Thyroid gland (tissue), 4 donors: Measurements from ENCODE around the gene SCLY. TPM values are rescaled to one million over a fixed set of nuclear protein-coding genes. Genes with fewer than 3 reads are reported as not detected.

Experiments
- DNase-seq, 2 donors: peaks; one replicate each; pipeline ENCODE4 v3.0.0-alpha.2; 2019
- H3K27ac ChIP-seq, 3 donors: fragments of 200-600 bp; sonication (generic); 1 replicate in 2 of 3; 2 replicates in 1 of 3; pipeline ENCODE4 v1.5.1; 2016 to 2019; ENCODE audit warnings: mild to moderate bottlenecking in 1 of 3, moderate library complexity in 1 of 3
- H3K27me3 ChIP-seq: fragments of 200-600 bp; sonication (generic); one replicate; pipeline ENCODE4 v1.5.1; 2019
- H3K36me3 ChIP-seq, 2 donors: fragments of 200-600 bp; sonication (generic); one replicate each; pipeline ENCODE4 v1.5.1; 2016 to 2019
- H3K4me1 ChIP-seq, 2 donors: fragments of 200-600 bp; sonication (generic); one replicate each; pipeline ENCODE4 v1.5.1; 2017 to 2019
- H3K4me3 ChIP-seq, 3 donors: fragments of 200-600 bp; sonication (generic); replicated peaks in 1 of 3; 1 replicate in 2 of 3; 2 replicates in 1 of 3; pipeline ENCODE4 v1.5.1; 2016; ENCODE audit warnings: mild to moderate bottlenecking in 1 of 3
- H3K9me3 ChIP-seq: fragments of 200-600 bp; sonication (generic); one replicate; pipeline ENCODE4 v1.5.1; 2017
- POLR2A ChIP-seq, 2 donors: fragments of 450-650 bp; IDR thresholded peaks; one replicate each; pipeline ENCODE4 v1.6.1; 2017; ENCODE audit warnings: antibody characterized with exemption in 2 of 2, mild to moderate bottlenecking in 2 of 2, moderate library complexity in 1 of 2
- WGBS, 2 donors: methylation state at CpG; one replicate each; pipeline ENCODE4 v1.1.5; 2017; 5-methylcytosine and 5-hydroxymethylcytosine counted together
- intact Hi-C: fragments of 100-400 bp; cut with DNase I; formaldehyde crosslinking; loops from one replicate; pipeline ENCODE4 v1.15.1; 2023
- total RNA-seq, 4 donors: library from RNA; depleted of rRNA; stranded (reverse); fragments of >200 nt; gene quantifications; one replicate each; pipeline ENCODE4 v1.2.3, GENCODE V29; 2016
- TF ChIP-seq, protein P1 (sequence below), 6 experiments: fragments of 200-600 bp in 3 of 6; fragments of 450-650 bp in 3 of 6; sonication (generic) in 3 of 6; IDR thresholded peaks; one replicate each; pipeline ENCODE4 v1.5.1; 2016 to 2019; ENCODE audit warnings: antibody characterized with exemption in 6 of 6, mild to moderate bottlenecking in 2 of 6, inconsistent platforms in 1 of 6, moderate library complexity in 1 of 6

Gene SCLY
- total RNA-seq, 4 donors from 2014 or later: 21.8 to 48.2 (median 31.0) TPM

DNA sequence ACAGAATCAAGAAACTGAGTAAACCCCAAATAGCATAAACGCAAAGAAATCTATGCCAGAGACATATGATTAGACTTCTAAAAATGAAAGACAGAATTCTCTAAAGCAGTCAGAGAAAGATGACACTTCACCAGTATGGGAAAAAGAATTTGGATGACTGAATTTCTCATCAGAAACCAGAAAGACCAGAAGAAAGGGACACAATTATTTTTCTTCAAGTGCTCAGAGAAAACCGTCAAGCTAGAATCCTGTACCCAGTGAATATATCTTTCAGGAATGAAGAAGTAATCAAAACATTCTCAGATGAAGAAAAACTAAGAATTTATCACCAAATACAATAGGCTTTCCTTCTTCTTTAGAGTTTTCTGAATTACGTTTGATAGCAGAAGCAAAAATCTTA lies 25.1 kb downstream of the SCLY start:
- Histone ChIP-seq H3K4me3 (no peak overlapping the region), H3K27me3 (no peaks in the 10 kb centered on the region), H3K36me3 (peaks cover 9 to 18% of the 10 kb centered on the region in 2 donors), H3K27ac (no peak overlapping the region), H3K4me1 (no peaks in the 10 kb centered on the region), H3K9me3 (no peaks in the 10 kb centered on the region)
- WGBS, 2 donors: 96 to 98% methylated on average over 3 of the region's 3 CpGs
- no peak for DNase-seq
- TF ChIP-seq, protein P1, sequence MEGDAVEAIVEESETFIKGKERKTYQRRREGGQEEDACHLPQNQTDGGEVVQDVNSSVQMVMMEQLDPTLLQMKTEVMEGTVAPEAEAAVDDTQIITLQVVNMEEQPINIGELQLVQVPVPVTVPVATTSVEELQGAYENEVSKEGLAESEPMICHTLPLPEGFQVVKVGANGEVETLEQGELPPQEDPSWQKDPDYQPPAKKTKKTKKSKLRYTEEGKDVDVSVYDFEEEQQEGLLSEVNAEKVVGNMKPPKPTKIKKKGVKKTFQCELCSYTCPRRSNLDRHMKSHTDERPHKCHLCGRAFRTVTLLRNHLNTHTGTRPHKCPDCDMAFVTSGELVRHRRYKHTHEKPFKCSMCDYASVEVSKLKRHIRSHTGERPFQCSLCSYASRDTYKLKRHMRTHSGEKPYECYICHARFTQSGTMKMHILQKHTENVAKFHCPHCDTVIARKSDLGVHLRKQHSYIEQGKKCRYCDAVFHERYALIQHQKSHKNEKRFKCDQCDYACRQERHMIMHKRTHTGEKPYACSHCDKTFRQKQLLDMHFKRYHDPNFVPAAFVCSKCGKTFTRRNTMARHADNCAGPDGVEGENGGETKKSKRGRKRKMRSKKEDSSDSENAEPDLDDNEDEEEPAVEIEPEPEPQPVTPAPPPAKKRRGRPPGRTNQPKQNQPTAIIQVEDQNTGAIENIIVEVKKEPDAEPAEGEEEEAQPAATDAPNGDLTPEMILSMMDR (IDR thresholded peaks at IDR 0.05): no peak
- TF ChIP-seq POLR2A (IDR thresholded peaks at IDR 0.05): no peak
- intact Hi-C loops: no loop called here

- H3K36me3 ChIP-seq: peaks cover 9 to 14% of the 10 kb centered on the region in 2 donors
- intact Hi-C loops: no loop called here
- no peaks in the 10 kb centered on the region for H3K9me3 ChIP-seq
- no peak overlapping the region for H3K27ac ChIP-seq
- no peak overlapping the region for H3K4me3 ChIP-seq
- WGBS, 2 donors: 92 to 93% methylated on average over 2 of the region's 2 CpGs
- H3K27me3 ChIP-seq: no peaks in the 10 kb centered on the region
- TF ChIP-seq POLR2A (IDR thresholded peaks at IDR 0.05): no peak
- TF ChIP-seq, protein P1 (IDR thresholded peaks at IDR 0.05): no peak
- DNase-seq: no peak
- no peaks in the 10 kb centered on the region for H3K4me1 ChIP-seq
These were observed 26.4 kb downstream of the SCLY start for GRCh38 chr2:238087211-238087610.

GRCh38 chr2:238090887-238091286 lies 30.1 kb downstream of the SCLY start:
- intact Hi-C loops: no loop called here
- no peaks in the 10 kb centered on the region for H3K4me1 ChIP-seq
- H3K9me3 ChIP-seq: no peaks in the 10 kb centered on the region
- WGBS, 2 donors: 92 to 95% methylated on average over 4 of the region's 4 CpGs
- no peaks in the 10 kb centered on the region for H3K36me3 ChIP-seq
- H3K27me3 ChIP-seq: no peaks in the 10 kb centered on the region
- H3K27ac ChIP-seq: no peak overlapping the region
- no peak for TF ChIP-seq POLR2A (IDR thresholded peaks at IDR 0.05)
- TF ChIP-seq, protein P1 (IDR thresholded peaks at IDR 0.05): no peak
- H3K4me3 ChIP-seq: no peak overlapping the region
- no peak for DNase-seq

DNA sequence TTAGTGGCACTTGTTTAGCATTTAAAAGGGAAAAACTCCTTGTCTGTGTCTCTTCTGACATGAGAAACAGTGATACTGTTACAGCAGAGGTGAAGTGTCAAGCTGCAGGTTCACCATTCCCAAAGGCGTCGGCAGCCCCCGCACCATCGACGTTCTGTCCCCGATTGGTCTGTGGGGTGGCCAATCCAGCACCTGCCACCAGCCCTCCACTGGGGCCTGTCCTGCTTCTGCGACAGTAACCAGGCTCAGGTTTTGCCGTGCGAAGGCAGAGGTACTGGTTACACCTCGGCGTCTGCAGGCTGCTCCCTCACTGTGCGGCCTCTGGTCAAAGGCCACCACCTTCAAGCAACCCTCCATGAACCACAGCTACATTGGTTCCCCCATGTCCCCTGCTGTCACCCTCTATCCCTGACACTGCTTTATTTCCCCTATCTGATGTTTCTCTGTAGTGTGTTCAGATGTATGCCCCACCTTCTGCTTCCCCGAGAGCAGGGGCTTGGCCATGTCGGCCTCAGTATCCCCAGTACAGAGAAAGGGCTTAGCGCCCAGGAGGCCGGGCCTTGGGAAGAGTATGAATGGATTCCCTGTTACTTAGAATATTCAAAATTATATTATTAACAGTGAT lies 30.7 kb downstream of the SCLY start:
- WGBS, 2 donors: 94 to 95% methylated on average over 16 of the region's 16 CpGs
- H3K9me3 ChIP-seq: no peaks in the 10 kb centered on the region
- H3K27ac ChIP-seq: no peak overlapping the region
- TF ChIP-seq, protein P1 (IDR thresholded peaks at IDR 0.05): no peak
- no peak for TF ChIP-seq POLR2A (IDR thresholded peaks at IDR 0.05)
- no peak for DNase-seq
- intact Hi-C loops: no loop called here
- no peaks in the 10 kb centered on the region for H3K4me1 ChIP-seq
- no peaks in the 10 kb centered on the region for H3K27me3 ChIP-seq
- H3K4me3 ChIP-seq: no peak overlapping the region
- no peaks in the 10 kb centered on the region for H3K36me3 ChIP-seq

DNA sequence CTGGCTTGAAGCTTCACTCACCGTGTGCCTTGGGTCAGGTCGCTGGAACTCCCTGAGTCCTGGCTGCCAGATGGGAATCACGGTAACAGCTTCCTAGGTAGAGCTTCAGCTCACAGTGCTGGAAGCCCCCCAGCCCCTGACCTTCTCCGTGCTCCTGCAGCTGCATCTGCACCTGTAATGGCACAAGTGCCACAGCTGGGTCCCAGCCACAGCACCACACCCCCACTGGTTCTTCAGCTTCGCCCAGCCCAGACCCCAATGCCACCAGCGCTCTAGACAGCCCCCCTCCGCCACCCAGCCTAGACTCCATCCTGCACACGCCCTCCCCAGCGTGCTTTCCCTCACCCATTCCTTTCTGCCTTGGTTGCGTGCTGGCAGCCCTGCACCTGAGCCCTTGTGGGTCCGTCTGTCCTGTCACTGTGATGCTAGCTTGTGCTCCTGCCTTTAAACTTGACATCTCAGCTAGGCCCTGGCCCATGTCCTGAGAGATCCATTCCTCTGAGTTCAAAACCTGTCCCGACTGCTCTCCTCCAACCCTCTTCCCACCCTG lies 31.8 kb downstream of the SCLY start:
- TF ChIP-seq, protein P1 (IDR thresholded peaks at IDR 0.05): no peak
- no peaks in the 10 kb centered on the region for H3K9me3 ChIP-seq
- DNase-seq: no peak
- H3K4me3 ChIP-seq: no peak overlapping the region
- intact Hi-C loops: no loop called here
- no peaks in the 10 kb centered on the region for H3K36me3 ChIP-seq
- no peak overlapping the region for H3K27ac ChIP-seq
- no peaks in the 10 kb centered on the region for H3K27me3 ChIP-seq
- H3K4me1 ChIP-seq: no peaks in the 10 kb centered on the region
- WGBS, 2 donors: 94 to 95% methylated on average over 12 of the region's 12 CpGs
